ENCODE data around the gene PRKG2.

PRKG2 gene

GRCh38 chr4:81152839-81153713 is 61.9 kb downstream of the PRKG2 start:
- DNase-seq: no peak

GRCh38 chr4:81149976-81150375 is 65.0 kb downstream of the PRKG2 start:
- DNase-seq: no peak

GRCh38 chr4:81148576-81148975 is 66.4 kb downstream of the PRKG2 start:
- no peak for DNase-seq

- no peak for DNase-seq
These were observed 68.6 kb downstream of the PRKG2 start for GRCh38 chr4:81146466-81146865.

- no peak for DNase-seq
These were observed 71.8 kb downstream of the PRKG2 start for GRCh38 chr4:81143183-81143582.

- no peak for DNase-seq
These were observed 72.3 kb downstream of the PRKG2 start for GRCh38 chr4:81142744-81143143.

- DNase-seq: no peak
These were observed 77.1 kb downstream of the PRKG2 start for GRCh38 chr4:81137894-81138293.

GRCh38 chr4:81137446-81137845 is 77.6 kb downstream of the PRKG2 start:
- no peak for DNase-seq

- DNase-seq: no peak
These were observed 78.7 kb downstream of the PRKG2 start for GRCh38 chr4:81136161-81136905.

GRCh38 chr4:81135501-81135900 is 79.5 kb downstream of the PRKG2 start:
- DNase-seq: no peak

GRCh38 chr4:81131563-81131962 is 83.5 kb downstream of the PRKG2 start:
- DNase-seq: no peak

- no peak for DNase-seq
These were observed 84.0 kb downstream of the PRKG2 start for GRCh38 chr4:81131066-81131465.

- no peak for DNase-seq
These were observed 84.5 kb downstream of the PRKG2 start for GRCh38 chr4:81130569-81130968.

GRCh38 chr4:81120055-81120454 is 95.0 kb downstream of the PRKG2 start:
- DNase-seq: peak; percentile 13

GRCh38 chr4:81118086-81118485 is 96.9 kb downstream of the PRKG2 start:
- DNase-seq: no peak

GRCh38 chr4:81116566-81116965 is 98.5 kb downstream of the PRKG2 start:
- DNase-seq: no peak

GRCh38 chr4:81113024-81113423 is 102.0 kb downstream of the PRKG2 start:
- no peak for DNase-seq

GRCh38 chr4:81109356-81109755 is 105.7 kb downstream of the PRKG2 start:
- no peak for DNase-seq

- DNase-seq: no peak
These were observed 108.9 kb downstream of the PRKG2 start for GRCh38 chr4:81106150-81106549.

GRCh38 chr4:81102107-81102506 is 112.9 kb downstream of the PRKG2 start:
- no peak for DNase-seq

GRCh38 chr4:81096566-81096965 is 118.5 kb downstream of the PRKG2 start:
- DNase-seq: no peak

GRCh38 chr4:81095389-81095788 is 119.6 kb downstream of the PRKG2 start:
- DNase-seq: no peak

GRCh38 chr4:81093720-81094401 is 121.2 kb downstream of the PRKG2 start:
- DNase-seq: no peak

GRCh38 chr4:81085979-81086378 is 129.0 kb downstream of the PRKG2 start:
- DNase-seq: no peak
